GM19025 (cell line): Measurements from ENCODE around the gene KREMEN2.

ENCODE experiments used
- ATAC-seq: cut with Tn5 transposase; IDR thresholded peaks from one replicate; pipeline ENCODE4 v1.9.1; 2021; ENCODE audit warnings: mild to moderate bottlenecking, low read depth, moderate library complexity; ENCODE audit not compliant: unreplicated experiment

Gene KREMEN2

DNA sequence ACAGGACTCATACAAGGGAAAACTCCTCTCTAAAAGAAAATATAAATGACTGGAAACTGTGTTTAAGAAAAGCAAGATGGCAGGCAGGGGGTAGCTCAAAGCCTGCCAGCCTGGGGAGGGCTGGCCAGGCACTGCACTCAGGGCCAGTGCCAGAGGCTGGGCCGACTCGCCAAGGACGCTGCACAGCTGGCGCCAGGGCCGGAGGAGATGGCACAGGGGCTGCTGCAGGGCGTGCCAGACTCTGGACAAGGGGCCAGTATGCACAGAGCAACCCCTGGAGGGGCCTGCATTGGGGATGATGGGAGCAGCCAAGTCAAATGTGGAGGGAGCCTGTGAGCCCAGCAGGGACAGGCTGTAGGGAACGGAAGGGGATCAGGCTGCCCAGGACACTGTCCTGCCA is 12.1 kb downstream of the KREMEN2 start:
- no peak for ATAC-seq

DNA sequence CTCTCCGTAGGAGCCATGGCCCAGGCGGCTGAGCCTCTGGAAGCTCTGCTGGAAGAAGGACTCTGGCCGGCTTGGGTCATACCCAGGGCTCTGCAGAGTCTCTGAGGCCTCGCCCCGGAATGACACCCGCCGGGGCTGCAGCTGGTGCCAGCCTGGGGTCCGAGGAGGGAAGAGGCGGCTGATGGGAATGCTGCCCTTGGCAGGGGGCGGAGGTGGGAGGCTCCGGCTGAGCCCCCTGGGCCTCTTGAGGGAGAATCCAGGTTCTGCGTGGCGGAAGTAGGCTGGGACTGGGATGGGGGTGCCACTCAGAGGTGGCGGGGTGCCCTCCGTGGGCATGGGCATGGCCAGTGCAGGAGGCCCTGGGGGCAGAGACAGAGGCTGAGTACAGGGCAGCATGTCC is 12.6 kb downstream of the KREMEN2 start:
- ATAC-seq = no peak

DNA sequence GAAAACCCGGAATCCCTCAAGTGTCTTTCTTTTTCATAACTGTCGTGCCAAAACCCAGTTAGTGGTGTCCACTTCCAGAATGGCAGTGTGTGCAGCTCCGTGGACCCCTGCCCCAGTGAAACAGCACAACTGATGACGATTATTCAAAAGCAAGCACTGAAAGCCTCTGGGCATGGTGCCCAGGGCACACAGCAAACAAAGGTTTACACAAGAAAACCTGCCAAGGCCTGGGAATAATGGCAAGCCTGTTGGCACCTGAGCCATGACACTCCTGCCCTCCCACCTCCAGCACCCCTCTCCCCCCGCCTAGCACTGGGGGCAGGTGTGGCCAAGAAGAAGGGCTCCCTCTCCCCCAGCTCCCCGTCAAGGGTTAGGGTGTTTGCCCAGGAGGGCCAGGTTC is 13.4 kb downstream of the KREMEN2 start:
- ATAC-seq = no peak

DNA sequence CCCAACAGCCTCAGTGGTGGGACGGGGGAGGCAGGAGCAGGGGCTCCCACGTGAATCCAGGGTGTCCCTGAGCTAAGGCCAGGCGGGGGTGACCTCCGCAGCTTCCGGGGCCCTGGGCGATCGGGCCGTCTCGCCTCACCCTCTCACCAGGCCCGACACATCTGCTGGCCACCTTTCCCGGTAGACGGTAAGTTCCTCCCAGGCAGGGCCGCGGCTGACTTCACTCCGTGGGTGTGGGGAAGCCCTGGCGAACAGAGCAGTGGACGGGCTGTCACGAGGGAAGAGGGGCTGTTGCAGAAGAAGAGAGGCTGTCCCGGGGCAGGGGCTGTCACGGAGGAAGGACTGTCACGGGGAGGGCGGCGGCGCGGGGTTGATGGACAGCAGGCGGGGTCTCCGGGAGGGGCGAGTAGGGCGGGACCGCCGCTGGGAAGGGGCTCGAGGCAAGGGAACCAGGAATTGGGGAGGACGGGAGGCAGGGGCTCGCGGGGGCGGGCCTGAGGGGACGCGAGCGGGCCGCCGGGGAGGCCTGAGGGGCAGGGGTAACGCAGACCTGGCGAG is 15.7 kb downstream of the KREMEN2 start:
- ATAC-seq = no peak

DNA sequence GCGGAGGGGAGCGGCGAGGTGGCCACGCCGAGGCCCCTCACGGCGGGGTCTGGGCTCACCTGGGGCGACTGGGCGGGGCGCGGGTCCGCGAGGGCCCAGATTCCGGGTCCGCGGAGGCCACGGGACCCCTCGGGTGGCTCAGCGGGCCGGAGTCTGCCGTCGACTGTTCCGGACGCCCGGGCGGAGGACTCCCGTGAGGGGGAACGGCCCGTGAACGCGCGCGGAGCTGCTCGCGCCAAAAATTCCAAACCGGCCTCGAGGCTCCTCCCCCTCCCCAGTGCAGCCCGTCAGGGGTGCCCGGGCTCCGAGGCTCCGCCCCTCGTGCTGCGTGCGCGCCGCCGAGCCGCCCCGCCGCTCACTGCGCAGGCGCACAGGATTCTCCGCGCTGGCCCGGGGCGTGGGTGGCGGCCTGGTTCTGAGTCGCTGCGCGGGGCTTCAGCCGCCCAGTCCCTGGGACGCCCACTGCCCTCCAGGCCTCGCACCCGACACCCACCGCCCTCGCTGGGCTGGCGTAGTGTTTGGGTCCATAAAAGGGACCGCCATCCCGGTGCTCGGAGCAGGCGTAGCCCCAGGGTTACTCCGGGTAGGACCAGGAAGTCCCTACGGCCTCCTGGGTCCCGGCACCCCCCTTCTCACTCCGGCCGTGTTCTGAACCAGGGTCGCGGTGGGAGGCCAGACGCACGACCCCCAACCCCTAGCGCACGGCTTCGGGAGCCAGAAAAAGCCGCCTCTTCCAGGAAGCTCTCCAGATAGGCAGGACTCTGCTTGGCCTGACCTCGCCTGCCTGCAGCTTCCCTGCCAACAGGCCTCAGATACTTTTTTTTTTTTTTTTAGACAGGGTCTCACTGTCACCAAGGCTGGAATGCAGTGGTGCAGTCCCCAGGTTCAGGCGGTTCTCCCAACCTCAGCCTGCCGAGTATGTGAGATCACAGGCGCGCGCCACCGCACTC is 16.4 kb downstream of the KREMEN2 start, which contains the start of gene PKMYT1:
Gene PKMYT1 (minus strand): TSS at position 220 of the 950 bp plus-strand sequence. CDS start 789 bp downstream, outside the sequence.
- peak; percentile 75 for ATAC-seq

DNA sequence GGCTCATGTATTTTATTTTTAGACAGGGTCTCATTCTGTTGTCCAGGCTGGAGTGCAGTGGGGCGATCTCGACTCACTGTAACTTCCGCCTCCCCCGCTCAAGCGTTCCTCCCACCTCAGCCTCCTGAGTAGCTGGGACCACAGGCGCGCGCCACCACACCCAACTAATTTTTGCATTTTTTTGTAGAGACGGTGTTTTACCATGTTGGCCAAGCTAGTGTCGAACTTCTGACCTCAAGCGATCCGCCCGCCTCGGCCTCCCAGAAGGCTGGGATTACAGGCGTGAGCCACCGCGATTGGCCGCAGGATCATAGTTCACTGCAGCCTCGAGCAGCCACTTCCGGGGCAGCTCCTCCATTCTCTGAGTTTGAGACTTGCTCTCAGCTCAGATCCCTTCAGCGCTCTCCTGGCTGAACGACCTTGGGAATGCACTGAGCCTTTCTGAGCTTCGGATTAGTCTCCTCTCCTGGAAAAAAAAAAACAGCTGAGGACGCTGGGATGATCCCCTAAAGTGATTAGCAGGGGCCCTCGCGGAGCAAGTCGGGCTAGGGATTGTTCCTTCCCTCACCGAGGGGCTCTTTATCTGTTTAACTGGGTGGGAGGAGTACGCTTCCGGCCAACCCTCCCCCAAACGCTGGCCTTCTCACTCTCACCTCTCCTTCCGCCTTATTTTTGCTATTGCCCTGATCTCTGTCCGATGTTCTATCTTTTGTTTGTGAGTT is 17.3 kb downstream of the KREMEN2 start:
- no peak for ATAC-seq

DNA sequence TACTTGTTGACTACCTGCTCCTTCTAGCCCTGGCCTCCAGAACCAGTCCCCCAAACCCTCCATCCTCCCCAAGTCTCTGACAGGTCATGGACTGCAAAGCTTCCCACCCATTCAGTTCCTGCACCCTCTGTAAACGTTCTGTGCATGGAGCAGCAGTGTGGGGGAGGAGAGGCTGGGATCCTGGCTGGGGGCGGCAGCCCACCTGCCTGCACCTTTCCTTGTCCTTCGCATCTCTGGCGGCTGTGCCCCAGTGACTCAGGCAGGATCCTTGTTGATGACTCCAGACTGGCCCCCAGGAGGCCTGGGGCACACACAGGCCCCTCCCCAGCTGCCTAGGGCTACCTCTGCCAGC is 17.8 kb downstream of the KREMEN2 start:
- no peak for ATAC-seq

DNA sequence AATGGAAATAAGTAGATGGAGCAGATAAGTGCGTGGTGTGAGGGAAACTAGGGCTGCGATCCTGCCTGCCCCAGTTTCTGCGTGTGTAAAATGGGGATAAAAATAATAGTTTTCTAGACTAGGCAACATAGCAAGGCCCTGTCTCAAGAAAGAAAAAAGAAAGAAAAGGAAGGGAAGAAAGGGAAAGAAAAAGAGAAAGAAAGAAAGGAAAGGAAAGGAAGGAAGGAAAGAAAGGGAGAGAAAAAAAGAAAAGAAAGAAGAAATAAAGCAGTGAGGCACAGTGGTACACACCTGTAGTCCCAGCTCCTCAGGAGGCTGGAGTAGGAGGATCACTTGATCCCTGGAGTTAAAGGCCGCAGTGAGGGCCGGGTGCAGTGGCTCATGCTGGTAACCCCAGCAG is 18.3 kb downstream of the KREMEN2 start:
- ATAC-seq = no peak

DNA sequence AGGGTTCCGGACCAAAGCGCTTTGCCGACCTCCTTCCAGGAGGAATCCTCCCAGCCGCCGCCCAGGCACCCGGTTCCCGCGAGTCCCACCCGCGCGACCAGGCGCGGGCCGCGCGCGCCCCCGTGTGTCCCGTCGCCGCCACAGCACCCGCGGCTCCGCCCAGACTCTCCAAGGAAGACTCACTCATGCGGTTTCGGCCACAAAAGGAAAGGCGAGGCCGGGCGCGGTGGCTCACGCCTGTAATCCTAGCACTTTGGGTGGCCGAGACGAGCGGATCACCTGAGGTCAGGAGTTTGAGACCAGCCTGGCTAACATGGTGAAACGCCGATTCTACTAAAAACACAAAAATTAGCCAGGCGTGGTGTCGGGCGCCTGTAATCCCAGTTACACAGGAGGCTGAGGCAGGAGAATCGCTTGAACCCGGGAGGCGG is 19.6 kb downstream of the KREMEN2 start:
- ATAC-seq = peak; percentile 32

DNA sequence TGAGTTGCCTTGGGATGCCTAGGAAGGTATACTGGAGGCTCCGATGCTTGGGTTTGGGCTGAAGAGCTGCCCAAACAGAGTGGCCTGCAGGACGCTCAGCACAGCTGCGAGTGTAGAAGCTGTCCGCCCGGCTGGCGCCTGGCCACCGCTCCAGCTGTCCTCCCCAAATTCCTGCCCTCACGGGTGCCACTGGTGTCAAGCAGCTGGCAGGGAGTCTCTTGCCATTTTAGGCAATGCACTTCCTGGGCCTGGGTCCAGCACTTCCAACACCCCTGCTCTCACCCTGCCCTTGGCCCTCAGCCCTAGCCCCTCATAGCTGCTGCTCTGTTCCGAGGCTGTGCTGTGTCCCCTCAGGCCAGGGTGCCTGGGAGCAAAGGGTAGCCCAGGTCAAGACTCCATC is 21.4 kb downstream of the KREMEN2 start:
- no peak for ATAC-seq

DNA sequence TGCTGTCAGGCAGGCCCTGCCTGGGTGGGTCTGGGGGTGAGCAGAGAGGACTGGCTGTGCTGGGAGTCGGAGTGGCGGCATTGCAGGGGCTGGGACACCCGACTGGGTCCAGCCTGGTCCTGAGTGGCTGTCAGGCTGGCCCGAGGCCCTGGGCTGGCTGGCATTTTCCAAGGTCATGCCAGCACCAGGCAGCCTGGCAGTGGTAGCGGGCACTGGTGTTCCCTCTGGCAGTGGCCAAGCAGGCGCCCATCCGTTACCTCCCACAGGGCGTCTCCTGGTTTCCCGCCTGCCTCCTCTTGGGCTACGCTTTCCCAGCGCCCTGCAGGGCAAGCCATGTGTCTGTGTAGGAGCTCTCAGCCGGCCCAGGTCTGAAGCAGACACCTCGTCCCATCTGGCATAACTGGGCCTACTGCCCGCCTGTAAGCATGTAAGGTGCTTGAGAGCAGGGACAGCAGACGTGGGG is 21.8 kb downstream of the KREMEN2 start:
- no peak for ATAC-seq

DNA sequence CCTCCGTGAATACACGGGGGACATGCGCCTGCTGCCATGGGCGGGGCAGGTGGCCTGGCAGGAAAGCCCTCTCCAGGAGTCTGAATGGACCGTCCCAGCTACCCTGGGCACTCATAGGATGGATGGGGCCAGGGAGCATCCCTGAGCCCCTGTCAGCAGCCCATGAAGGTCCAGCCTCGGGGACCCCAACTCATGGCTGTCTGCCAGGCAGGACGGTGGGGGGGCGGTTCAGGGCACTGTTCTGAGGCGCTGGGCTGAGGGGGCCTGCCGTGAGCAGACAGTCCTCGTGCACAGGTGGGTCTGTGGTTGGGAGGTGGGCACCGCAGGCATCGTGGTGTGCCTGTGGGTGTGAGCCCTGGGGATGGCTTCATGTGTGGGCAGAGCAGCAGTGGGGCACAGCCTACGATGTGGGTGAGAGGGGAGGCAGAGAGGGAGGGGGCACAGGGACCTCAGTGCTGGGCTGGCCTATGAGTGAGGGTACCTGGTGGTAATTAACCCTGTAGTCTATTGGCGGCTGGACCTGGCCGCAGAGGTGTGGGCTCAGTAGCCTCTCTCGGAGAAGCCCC is 22.6 kb downstream of the KREMEN2 start:
- no peak for ATAC-seq

DNA sequence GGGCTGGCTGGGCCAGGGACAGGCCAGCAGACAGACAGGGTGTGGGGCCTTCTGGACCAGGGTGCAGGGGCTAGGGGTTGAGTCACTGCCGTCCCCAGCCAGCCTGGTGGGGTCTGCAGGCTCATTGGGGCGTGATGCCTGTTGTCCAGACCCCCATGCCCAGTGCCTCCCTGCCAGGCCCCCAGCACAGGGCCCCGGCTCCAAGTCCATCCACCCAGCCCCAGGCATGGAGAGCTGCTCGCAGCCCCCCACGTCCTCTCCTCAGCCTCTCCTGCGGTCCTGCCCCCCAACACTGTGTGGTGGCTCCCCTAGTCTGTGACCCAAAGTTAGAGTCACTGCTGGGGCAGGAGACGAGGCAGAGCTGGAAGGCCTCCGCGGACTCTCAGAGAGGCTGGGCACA is 23.2 kb downstream of the KREMEN2 start:
- no peak for ATAC-seq

DNA sequence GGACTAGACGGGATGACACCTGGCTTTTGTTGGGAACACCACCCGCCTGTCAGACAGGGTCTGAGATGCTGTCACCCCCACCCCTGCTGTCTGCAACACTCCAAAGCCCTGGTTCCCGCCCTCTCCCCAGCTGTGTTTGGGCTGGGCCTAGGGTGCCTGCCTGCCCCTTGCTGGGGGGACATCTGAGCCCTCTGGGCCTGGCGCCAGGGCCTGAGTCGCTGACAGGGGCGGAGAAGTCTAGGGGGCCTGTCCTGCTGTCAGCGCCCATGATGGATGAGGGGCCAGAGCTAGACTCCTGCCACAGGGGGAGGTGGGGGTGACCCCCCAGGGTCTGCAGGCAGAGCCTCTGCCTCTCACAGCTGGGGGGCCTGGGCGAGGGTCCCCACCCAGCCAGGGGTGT is 23.8 kb downstream of the KREMEN2 start:
- ATAC-seq = no peak

DNA sequence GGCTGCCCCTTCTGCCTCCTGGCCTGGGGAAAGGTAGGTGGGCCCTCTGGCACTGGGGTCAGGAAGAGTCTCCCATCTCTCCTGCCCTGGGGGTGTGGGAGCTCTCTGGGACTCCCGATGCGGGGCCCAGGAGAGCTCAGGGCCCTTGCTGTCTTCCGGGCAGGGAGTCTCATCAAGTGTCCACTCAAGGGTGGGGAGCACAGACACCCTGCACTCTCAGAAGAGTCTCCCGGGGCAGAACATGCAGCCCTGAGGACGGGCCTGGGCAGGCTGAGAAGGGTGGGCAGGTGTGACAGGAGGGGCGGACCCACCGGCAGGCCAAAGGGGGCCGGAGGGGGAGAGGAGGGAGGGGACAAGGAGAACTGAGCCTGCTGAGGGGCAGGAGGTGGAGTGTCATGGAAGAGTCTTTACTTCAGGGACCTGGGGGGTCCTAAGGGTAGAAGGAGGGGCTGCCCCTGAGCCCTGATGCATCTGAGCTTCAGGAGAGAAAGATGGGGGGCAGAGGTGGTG is 24.6 kb downstream of the KREMEN2 start:
- ATAC-seq = no peak

DNA sequence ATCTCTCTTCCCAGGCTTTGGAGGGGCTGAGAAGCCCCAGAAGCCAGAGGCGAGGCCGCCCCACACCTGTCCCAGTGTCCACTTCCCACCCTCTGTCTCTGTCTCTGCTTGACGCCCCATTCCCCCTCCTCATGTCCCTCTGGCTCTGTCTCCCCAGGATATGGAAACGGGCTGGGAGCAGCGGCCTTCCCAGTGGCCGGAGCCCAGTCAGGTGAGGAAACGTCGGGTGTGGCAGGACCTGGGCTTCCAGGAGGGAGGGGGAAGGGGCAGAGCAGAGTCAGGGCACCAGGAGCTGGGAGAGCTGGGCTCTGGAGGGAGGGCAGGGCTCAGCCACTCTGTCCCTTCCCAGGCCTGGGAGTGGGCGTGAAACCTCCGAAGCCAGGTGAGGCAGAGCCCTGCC is 26.8 kb downstream of the KREMEN2 start:
- ATAC-seq = no peak

DNA sequence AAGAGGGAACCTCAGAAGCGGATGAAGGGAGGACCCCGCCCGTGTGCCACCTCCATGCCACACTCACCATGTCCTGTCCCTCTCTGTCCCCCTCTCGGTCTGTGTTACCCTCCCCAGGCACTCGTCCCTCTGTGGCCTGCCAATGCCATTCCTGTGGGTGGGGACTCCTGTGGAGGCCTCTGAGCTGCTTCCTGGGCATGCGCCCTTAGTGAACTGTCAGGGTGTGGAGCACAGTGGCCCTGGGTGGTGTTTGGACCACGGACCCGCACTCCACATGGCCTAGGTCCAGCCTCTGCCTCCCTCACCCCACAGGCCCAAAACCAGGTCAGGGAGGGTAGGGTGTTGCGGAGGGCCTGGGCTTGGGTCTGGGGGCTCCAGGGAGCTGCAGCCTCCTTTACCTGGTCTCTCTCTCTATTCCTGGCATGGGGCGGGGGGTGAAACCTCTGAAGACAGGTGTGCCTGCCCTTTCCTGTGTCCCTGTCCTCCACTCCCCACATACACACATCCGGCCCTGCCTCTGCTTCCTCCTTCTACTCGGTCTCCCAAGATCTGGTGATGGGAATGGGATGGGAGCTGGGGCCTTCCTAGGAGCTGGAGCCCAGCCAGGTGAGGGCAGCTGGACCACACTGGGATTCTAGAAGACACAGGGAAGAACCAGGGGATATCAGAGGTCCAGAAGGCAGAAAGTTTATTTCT is 27.6 kb downstream of the KREMEN2 start:
- ATAC-seq = no peak

DNA sequence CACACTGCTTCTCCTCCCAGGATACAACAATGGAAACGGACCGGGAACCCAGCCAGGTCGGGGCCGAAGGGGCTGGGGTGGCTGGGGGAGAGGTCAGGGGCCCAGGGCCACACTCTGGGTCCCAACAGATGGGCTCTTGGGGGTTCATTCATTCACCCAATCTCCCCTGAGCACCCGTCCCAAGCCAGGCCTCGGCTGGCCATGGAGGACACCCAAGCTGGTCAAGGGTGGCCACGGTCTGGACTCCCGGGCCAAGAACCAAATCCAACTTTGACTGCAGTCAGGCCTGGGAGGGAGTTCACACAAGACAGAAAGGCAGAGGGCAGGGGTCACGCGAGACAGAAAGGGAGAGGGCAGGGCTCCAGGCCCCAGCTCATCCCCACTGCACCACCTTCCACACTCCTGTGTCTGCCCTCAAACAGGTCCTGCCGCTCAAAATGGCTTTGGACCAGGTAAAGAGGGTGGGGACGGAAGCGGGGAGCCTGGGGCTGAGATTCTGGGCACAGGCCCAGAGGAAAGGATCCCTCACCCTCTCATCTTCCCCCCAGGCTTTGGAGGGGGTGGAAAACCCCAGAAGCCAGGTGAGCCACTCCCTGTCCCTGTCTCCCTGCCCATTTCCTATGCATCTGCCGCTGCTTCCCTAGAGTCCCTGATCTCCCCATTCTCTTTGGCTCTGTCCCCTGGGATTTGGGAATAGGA is 28.5 kb downstream of the KREMEN2 start:
- no peak for ATAC-seq

DNA sequence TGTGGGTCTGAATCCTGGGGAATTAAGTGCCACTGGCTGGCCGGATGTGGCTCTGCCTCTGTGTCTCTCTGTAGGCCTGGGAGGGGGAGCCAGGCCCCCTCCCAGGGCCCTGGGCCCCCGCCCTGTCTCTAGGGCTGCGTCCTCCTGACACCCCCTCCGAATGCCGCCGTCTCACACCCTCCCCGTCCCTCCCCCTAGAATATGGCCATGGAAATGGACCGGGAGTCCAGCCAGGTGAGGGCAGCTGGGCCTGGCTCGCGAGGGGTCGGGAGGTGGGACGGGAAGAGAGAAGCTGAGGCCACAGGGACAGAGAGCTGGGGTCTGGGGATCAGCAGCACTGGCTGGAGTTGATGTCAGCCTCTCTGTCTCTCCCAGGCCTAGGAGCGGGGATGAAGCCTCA is 32.2 kb downstream of the KREMEN2 start:
- no peak for ATAC-seq

DNA sequence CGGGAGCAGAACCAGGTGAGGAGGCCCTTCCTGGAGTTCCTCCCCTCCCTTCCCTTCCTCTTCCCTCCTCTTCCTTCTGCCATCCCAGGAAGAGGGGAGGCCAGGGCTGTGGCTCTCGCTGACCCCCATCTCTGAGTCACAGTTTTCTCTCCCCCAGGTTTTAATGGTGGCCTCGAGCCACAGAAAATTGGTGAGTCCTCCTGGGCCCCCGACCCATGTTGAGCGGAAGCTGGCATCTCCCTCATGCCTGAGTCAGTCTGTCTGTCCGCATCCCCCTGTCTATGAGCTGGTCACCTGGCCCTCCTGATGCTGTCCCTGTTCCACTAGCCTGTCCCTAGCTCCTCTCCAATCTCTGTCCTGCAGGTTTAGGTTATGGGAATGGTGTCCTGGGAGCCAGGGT is 35.9 kb downstream of the KREMEN2 start:
- no peak for ATAC-seq
